ENCODE results near the gene NCKAP5L. TPM values are rescaled to one million over a fixed set of nuclear protein-coding genes. Genes with fewer than 3 reads are reported as not detected.
A peak's percentile ranks its signal among the peaks of the same experiment; 100 is the strongest.

NCKAP5L gene
- total RNA-seq, 1 experiment from 2014 or later = 7.5 TPM

GRCh38 chr12:49827401-49828099 lies 663 bp downstream of the NCKAP5L start:
- DNase-seq (ENCODE audit: low read depth) = peak; percentile 63
- in situ Hi-C loops (cut with HindIII; ENCODE audit: low pct_unique_long_range_greater_than_20kb, low sequenced_read_pairs) = no loop called here

GRCh38 chr12:49827051-49827400 lies 1.2 kb downstream of the NCKAP5L start:
- no peak for DNase-seq (ENCODE audit: low read depth)
- in situ Hi-C loops (cut with HindIII; ENCODE audit: low pct_unique_long_range_greater_than_20kb, low sequenced_read_pairs) = no loop called here

- in situ Hi-C loops (cut with HindIII; ENCODE audit: low pct_unique_long_range_greater_than_20kb, low sequenced_read_pairs) = no loop called here
- DNase-seq (ENCODE audit: low read depth) = no peak
These were observed 2.2 kb downstream of the NCKAP5L start for GRCh38 chr12:49825971-49826421.

GRCh38 chr12:49825360-49825970 lies 2.7 kb downstream of the NCKAP5L start:
- DNase-seq (ENCODE audit: low read depth) = no peak
- in situ Hi-C loops (cut with HindIII; ENCODE audit: low pct_unique_long_range_greater_than_20kb, low sequenced_read_pairs) = no loop called here

GRCh38 chr12:49824895-49825294 lies 3.3 kb downstream of the NCKAP5L start:
- in situ Hi-C loops (cut with HindIII; ENCODE audit: low pct_unique_long_range_greater_than_20kb, low sequenced_read_pairs) = no loop called here
- DNase-seq (ENCODE audit: low read depth) = no peak

GRCh38 chr12:49824416-49824815 lies 3.8 kb downstream of the NCKAP5L start:
- no peak for DNase-seq (ENCODE audit: low read depth)
- in situ Hi-C loops (cut with HindIII; ENCODE audit: low pct_unique_long_range_greater_than_20kb, low sequenced_read_pairs) = no loop called here

GRCh38 chr12:49823951-49824350 lies 4.3 kb downstream of the NCKAP5L start:
- in situ Hi-C loops (cut with HindIII; ENCODE audit: low pct_unique_long_range_greater_than_20kb, low sequenced_read_pairs) = no loop called here
- DNase-seq (ENCODE audit: low read depth) = no peak

GRCh38 chr12:49823350-49823749 lies 4.9 kb downstream of the NCKAP5L start:
- DNase-seq (ENCODE audit: low read depth) = no peak
- in situ Hi-C loops (cut with HindIII; ENCODE audit: low pct_unique_long_range_greater_than_20kb, low sequenced_read_pairs) = no loop called here

- DNase-seq (ENCODE audit: low read depth) = no peak
- in situ Hi-C loops (cut with HindIII; ENCODE audit: low pct_unique_long_range_greater_than_20kb, low sequenced_read_pairs) = no loop called here
These were observed 6.6 kb downstream of the NCKAP5L start for GRCh38 chr12:49821373-49822287.

- no peak for DNase-seq (ENCODE audit: low read depth)
- in situ Hi-C loops (cut with HindIII; ENCODE audit: low pct_unique_long_range_greater_than_20kb, low sequenced_read_pairs) = no loop called here
These were observed 8.4 kb downstream of the NCKAP5L start for GRCh38 chr12:49819786-49820185.

GRCh38 chr12:49818241-49818895 lies 9.8 kb downstream of the NCKAP5L start:
- in situ Hi-C loops (cut with HindIII; ENCODE audit: low pct_unique_long_range_greater_than_20kb, low sequenced_read_pairs) = no loop called here
- no peak for DNase-seq (ENCODE audit: low read depth)

GRCh38 chr12:49813131-49813530 lies 15.1 kb downstream of the NCKAP5L start:
- DNase-seq (ENCODE audit: low read depth) = no peak
- in situ Hi-C loops (cut with HindIII; ENCODE audit: low pct_unique_long_range_greater_than_20kb, low sequenced_read_pairs) = no loop called here

GRCh38 chr12:49811961-49812401 lies 16.2 kb downstream of the NCKAP5L start:
- in situ Hi-C loops (cut with HindIII; ENCODE audit: low pct_unique_long_range_greater_than_20kb, low sequenced_read_pairs) = no loop called here
- no peak for DNase-seq (ENCODE audit: low read depth)

GRCh38 chr12:49811136-49811535 lies 17.1 kb downstream of the NCKAP5L start:
- in situ Hi-C loops (cut with HindIII; ENCODE audit: low pct_unique_long_range_greater_than_20kb, low sequenced_read_pairs) = no loop called here
- no peak for DNase-seq (ENCODE audit: low read depth)

GRCh38 chr12:49809906-49810389 lies 18.3 kb downstream of the NCKAP5L start:
- in situ Hi-C loops (cut with HindIII; ENCODE audit: low pct_unique_long_range_greater_than_20kb, low sequenced_read_pairs) = no loop called here
- no peak for DNase-seq (ENCODE audit: low read depth)

GRCh38 chr12:49809381-49809905 lies 18.8 kb downstream of the NCKAP5L start:
- in situ Hi-C loops (cut with HindIII; ENCODE audit: low pct_unique_long_range_greater_than_20kb, low sequenced_read_pairs) = no loop called here
- no peak for DNase-seq (ENCODE audit: low read depth)

GRCh38 chr12:49808686-49809380 lies 19.4 kb downstream of the NCKAP5L start:
- in situ Hi-C loops (cut with HindIII; ENCODE audit: low pct_unique_long_range_greater_than_20kb, low sequenced_read_pairs) = no loop called here
- DNase-seq (ENCODE audit: low read depth) = no peak

Measured in Caki2 (cell line).